ENCODE results near the gene SMIM31. TPM values are rescaled to one million over a fixed set of nuclear protein-coding genes. Genes with fewer than 3 reads are reported as not detected.

SMIM31 gene
- total RNA-seq, 1 experiment from 2014 or later, result not detected

- Histone ChIP-seq H3T11ph (ENCODE audit: low read length) (no peak overlapping the region), H2BK20ac (ENCODE audit: low read depth, low read length, poor library complexity, severe bottlenecking) (no peak overlapping the region), H2BK120ac (ENCODE audit: low read depth, low read length, poor library complexity, severe bottlenecking) (no peak overlapping the region), H3K4ac (ENCODE audit: low read depth, low read length) (no peak overlapping the region), H2BK15ac (ENCODE audit: low read depth, low read length) (no peak overlapping the region), H2AFZ (ENCODE audit: low read length) (no peak overlapping the region), H4K91ac (ENCODE audit: insufficient read length, low read depth, low read length) (no peak overlapping the region), H3K79me1 (ENCODE audit: insufficient read depth, low read depth, low read length, poor library complexity, severe bottlenecking) (no peaks in the 10 kb centered on the region), H3K56ac (ENCODE audit: insufficient read length, low read depth, low read length) (no peak overlapping the region), H3K9me3 (ENCODE audit: control insufficient read depth, low read depth, low read length) (no peaks in the 10 kb centered on the region), H3K9ac (ENCODE audit: extremely low read depth, insufficient read length, low read length) (no peak overlapping the region), H4K5ac (ENCODE audit: insufficient read length, low read depth, low read length) (no peak overlapping the region), H2BK12ac (ENCODE audit: insufficient read length, low read depth, low read length) (no peak overlapping the region), H3K27ac (ENCODE audit: insufficient read length, low read depth, low read length) (no peak overlapping the region), H3K23ac (ENCODE audit: insufficient read length, low read depth, low read length) (no peak overlapping the region), H2AK5ac (ENCODE audit: insufficient read length, low read length) (no peak overlapping the region), H4K8ac (replicated peaks; ENCODE audit: insufficient read length, low read depth, low read length) (no peak overlapping the region), H2BK5ac (ENCODE audit: insufficient read length, low read length) (no peak overlapping the region), H3K27me3 (ENCODE audit: insufficient read depth, low read length) (no peaks in the 10 kb centered on the region), H3K79me2 (ENCODE audit: insufficient read depth, low read length) (no peaks in the 10 kb centered on the region), H3K23me2 (ENCODE audit: insufficient read length, low read depth, low read length, poor library complexity, severe bottlenecking) (no peaks in the 10 kb centered on the region), H3K14ac (ENCODE audit: insufficient read depth, low read length) (no peak overlapping the region), H3K4me2 (ENCODE audit: insufficient read depth, insufficient read length, low read length) (no peak overlapping the region), H3K4me1 (ENCODE audit: insufficient read depth, low read length) (no peaks in the 10 kb centered on the region), H3K18ac (ENCODE audit: insufficient read length, low read depth, low read length) (no peak overlapping the region), H4K20me1 (ENCODE audit: control insufficient read depth, insufficient read depth, insufficient read length) (no peaks in the 10 kb centered on the region)
- Mint-ChIP-seq H3K4me1 (peaks cover 0 to 4% of the 10 kb centered on the region in 2 experiments; a peak in 2 of 4 replicates), H3K9me3 (no peaks in the 10 kb centered on the region), H3K27me3 (ENCODE audit: low read depth) (no peaks in the 10 kb centered on the region), H3K27ac (no peak overlapping the region), H3K4me3 (no peak overlapping the region), H3K36me3 (ENCODE audit: insufficient read depth in 1 of 3, low read depth in 3 of 3) (no peaks in the 10 kb centered on the region)
- no CpG with 5 or more reads among the region's 2 CpGs for WGBS (ENCODE audit: extremely low coverage, insufficient read length, low lambda C conversion rate)
- DNase-seq, result no peak
- no peak for TF ChIP-seq CTCF (conservative IDR thresholded peaks at IDR 0.05)
Measured at GRCh38 chr4:164718827-164719226, 35.1 kb upstream of the SMIM31 start.
